Activated gamma-delta T cell treated with anti-CD3 and anti-CD28 coated beads, Interleukin-2, amount 50 U/mL, for 16 hours (primary cell): ENCODE data around the gene ZDHHC9.
A peak's percentile ranks its signal among the peaks of the same experiment; 100 is the strongest.
"Not testable (repeated sequence)": the region's sequence is repeated elsewhere in the genome, so short reads cannot be mapped to it uniquely, and the experiment has no call there.

Experiments
- DNase-seq: peaks from one replicate; pipeline ENCODE4 v3.0.0-alpha.2; 2020; ENCODE audit warnings: low read depth

Gene ZDHHC9

DNA sequence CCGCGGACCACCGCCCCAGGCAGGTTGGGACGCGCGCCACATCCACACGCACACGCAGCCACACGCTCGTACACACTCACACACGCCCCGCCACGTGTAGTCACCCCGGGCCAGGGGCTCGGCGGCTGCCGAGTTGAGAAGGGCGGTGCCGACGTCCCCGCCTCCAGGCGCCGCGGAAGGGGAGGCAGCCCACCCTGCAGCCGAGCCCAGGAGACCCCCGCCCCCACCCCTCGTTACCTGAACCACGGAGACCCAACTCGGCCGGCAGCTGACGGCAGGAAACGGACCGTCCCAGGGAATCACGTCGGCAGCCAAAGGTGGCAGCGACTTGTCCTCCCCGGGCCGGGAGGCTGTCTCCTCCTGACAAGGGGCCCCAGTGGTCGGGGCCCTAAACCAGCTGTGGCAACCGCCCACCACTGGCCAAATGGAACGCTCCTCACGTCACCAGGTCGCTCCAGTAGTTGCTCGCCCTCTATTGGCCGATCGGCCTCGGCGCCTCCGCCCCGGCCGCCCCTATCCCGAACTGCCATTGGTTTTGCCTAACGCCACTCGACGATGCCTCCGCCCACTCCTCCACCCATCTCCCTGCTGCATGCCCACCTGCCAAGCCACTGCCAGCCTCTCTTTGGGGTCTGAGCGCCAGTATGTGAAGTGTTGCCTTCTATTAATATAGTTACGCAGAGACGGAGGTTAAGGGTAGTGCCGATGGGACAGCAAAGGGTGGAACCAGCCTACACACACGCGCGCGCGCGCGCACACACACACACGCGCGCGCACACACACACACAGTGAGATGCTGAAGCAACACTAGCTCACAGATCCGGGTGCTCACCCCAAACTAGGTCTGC, at the start of gene ZDHHC9:
Gene ZDHHC9 (minus strand): TSS at position 428 of the 848 bp plus-strand sequence. CDS start 1,941 bp downstream, outside the sequence.
- DNase-seq, result peak; percentile 76

DNA sequence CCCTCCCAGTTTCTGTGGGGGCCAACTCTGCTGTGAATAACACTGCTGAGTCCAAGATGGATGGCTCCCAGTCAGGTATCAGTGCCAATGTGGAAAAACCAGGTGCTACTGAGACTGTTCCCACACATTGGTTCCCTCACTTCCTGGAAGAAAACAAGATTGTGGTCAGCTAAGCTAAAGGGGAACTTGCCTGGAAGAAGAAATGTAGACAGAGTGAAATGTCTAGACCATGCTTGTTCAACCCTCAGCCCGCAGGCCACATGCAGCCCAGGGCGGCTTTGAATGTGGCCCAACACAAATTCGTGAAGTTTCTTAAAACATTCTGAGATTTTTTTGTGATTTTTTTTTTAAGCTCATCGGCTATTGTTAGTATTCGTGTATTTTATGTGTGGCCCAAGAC, 33.7 kb upstream of the ZDHHC9 start:
- no peak for DNase-seq

DNA sequence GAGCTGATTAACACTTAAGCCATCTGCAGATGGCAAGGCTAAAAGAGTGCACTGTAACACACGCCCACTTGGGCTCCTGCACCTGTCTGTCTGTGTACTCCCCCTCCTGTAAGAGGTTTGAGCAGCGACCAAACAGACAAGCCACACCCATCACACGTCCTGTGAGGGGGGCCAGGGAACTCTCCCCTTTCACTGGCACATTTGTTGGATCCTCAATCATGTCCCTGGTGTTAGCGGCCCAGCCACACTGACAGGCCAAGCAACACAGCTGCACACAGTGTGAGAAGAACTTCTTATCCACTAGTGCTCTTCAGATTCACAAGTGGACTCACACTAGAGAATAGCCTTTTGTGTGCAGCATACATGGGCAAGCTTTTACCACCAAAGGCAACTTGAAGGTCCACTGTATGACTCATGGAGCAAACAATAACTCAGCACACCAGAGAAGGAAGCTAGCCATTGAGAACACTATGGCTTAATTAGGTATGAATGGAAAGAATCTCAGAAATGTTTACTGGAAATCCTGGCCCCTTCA, 33.2 kb upstream of the ZDHHC9 start:
- no peak for DNase-seq

DNA sequence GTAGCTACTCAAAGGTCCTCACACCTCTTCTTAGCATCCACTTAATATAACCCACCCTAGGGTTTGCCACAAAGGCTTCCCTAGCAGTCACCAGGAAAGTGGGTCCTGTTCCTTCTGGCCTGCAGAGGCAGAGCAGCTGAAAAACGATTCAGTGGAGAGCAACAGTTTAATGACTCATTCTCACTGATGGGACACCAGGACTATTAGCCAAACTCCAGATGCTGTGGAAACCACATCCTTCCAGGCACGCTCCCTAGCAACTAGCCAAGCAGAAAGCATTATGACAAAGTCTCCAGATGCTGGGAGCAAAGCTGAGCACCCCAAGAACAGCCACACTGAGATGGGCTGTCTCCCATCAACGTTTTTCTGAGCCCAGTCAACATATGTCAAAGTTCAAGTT, 32.0 kb upstream of the ZDHHC9 start:
- no peak for DNase-seq

DNA sequence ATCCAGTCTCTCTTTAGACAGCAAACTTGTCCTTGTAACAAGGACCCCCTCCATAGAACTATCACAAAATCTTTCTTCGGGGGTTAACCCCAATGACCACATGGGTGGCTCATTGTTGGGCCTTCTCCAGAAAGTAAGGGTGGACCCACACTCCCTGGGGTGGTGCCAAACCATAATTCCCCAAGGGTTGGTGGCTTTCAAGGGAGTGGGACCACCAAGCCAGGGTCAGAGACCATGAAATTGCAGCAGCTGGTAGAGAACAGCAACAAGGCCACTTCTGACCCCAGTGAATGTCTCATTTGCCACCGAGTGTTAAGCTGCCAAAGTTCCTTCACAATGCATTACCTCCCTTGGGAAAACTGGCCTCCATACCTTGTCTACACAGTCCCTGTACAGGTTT, 28.8 kb upstream of the ZDHHC9 start:
- DNase-seq, result no peak

DNA sequence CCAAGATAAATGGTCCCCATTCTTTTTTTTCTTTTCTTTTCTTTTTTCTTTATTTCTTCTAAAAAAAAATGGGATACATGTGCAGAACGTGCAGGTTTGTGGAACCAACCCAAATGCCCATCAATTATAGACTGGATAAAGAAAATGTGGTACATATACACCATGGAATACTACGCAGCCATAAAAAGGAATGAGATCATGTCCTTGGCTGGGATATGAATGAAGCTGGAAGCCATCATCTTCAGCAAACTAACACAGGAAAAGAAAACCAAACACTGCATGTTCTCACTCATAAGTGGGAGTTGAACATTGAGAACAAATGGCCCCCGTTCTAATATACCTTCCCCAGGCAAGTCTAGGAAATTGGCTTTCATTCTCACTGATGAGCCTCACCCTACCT, 22.6 kb upstream of the ZDHHC9 start:
- DNase-seq, result not testable (repeated sequence)

DNA sequence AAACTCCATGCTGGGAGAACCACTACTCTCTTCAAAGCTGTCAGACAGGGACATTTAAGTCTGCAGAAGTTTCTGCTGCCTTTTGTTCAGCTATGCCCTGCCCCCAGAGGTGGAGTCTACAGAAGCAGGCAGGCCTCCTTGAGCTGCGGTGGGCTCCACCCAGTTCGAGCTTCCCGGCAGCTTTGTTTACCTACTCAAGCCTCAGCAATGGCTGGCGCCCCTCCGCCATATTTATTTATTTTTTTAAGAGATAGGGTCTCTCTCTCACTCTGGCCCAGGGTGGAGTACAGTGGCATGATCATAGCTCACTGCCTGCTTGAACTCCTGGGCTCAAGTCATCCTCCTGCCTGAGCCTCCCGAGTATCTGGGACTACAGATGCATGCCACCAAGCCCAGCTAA, 15.4 kb upstream of the ZDHHC9 start:
- DNase-seq, result not testable (repeated sequence)

DNA sequence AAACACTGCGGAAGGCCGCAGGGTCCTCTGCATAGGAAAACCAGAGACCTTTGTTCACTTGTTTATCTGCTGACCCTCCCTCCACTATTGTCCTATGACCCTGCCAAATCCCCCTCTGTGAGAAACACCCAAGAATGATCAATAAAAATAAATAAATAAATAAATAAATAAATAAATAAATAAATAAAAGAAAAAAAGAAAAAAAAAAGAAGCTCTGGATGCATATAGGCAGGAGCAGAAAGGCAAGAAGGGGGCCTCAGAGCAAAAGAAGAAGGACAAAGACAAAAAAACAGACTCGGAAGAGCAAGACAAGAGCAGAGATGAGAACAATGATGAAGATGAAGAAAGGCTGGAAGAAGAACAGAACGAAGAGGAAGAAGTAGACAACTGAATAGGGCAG, 8.1 kb upstream of the ZDHHC9 start:
- not testable (repeated sequence) for DNase-seq

DNA sequence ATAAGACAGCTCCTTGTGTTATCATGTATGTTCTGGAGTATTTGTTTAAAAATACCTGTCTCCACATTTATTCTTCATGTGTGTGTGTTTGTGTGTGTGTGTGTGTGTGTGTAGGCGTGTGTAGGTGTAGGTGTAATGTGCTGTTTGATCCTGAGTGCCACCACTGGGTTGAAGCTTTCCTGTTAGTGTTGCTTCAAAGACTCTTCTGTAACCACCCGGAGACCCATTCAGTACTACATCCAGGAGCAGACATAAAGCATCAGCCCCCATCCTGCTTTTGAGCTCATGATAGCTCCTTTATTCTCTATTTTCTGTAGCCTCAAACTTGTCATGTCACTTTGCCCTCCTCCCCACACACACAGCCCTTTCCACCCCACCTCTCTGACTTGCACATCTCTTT, 3.0 kb upstream of the ZDHHC9 start:
- no peak for DNase-seq

DNA sequence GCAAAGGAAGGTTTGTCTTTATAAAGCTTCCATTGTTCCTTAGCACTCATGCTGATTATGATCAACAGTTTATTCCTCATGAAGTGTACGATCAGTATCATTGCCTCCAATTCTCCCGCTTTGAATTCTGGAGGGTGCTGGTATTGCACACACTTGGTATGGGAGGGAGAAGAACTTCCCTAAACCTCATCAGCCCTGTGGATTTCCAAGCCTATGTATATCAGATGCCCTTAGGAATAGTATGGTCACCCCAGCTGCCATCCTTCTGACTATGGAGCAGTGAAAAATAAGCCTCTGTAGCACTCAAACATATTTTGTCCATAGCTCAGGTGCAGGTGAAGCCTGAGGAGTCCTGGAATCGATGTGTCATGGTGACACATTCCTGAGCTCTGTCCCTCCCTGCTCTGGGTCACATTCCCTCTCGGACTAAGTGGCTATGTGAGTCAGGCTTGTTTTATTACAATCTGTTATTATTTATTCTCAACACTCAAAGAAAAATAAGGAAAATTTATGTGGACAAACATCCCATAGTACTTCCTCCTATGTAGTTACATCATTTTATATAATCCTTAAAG, 2.0 kb upstream of the ZDHHC9 start:
- DNase-seq, result no peak

DNA sequence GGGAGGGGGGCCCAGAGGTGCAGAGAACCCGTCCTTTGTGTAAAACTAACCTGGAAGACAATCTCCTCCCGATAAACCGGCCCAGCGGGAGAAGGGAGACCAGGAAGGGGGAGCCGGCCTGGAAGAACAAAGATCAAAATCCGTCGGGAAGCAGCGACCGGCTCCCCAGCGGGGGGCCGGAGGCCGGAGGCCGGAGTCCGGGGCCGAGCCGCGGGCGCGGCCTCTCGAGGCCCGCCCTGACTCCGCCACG, 552 bp downstream of the ZDHHC9 start:
- no peak for DNase-seq

DNA sequence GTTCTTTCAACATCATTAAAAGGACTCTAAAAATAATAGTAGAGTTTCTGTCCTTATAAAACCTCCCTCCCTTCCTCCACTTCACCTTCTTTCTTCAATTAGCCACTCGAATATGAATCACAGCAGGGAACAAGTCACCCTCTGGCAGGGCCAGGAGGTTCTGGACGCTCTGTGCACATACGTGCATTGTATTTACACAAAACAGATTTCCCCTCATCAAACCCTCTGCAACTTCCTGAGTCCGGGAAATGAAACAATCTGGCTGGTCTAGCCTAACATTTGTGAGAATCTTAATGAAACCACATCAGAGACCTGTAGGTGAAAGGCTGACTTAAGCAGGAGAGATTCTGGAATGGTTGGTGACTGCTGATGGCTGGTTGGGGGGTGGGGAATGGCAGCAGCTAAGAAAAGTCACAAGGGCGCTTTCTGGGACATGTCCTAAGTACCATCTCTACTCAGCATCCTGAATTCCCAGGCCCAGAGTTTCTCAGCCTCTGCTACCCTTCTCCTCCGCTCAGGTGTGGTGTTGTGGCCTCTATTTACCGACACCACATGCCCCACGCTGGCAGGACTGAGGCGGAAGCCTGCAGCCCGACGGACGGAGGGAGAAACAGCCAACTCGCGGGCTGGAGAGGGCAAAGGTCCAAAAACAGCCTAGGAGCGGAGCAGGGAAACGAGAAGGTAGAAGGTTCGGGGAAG, 1.0 kb downstream of the ZDHHC9 start:
- DNase-seq, result no peak

DNA sequence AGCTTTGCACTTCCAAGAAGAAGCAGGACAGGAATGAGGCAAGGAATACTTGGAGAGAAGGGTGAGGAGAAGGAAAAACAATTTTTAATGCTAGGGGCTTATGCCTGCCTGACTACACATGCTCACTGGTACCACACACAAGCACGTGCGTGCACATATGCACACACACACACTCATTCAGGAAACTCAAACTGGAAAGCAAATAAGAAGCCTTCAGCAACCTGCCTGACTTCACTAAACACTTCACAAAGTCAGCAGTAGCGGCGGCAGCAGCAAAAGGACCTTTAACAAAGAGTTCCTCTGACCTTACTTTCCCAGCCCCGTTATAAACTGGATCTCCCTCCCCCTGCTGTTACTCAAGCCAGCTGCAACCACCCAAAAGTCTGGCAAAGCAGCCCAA, 3.3 kb downstream of the ZDHHC9 start:
- no peak for DNase-seq

DNA sequence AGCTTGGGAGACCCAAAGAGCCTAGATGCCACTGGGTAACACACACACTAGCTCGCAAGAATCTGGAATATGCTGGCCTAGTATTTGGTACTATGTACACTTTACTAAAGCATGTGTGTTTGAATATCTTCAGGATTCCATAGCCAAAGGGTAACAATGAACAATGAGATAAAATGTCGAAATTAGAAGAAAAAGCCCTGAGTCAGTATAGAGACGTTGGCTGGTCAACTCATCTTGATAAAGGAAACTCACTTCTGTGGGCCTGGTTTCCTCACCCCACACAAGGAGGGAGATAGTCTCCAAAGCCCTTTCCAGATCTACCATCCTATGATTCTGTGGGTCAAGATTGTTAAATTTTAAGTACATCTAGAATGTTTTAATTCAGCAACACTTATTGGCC, 6.9 kb downstream of the ZDHHC9 start:
- no peak for DNase-seq

DNA sequence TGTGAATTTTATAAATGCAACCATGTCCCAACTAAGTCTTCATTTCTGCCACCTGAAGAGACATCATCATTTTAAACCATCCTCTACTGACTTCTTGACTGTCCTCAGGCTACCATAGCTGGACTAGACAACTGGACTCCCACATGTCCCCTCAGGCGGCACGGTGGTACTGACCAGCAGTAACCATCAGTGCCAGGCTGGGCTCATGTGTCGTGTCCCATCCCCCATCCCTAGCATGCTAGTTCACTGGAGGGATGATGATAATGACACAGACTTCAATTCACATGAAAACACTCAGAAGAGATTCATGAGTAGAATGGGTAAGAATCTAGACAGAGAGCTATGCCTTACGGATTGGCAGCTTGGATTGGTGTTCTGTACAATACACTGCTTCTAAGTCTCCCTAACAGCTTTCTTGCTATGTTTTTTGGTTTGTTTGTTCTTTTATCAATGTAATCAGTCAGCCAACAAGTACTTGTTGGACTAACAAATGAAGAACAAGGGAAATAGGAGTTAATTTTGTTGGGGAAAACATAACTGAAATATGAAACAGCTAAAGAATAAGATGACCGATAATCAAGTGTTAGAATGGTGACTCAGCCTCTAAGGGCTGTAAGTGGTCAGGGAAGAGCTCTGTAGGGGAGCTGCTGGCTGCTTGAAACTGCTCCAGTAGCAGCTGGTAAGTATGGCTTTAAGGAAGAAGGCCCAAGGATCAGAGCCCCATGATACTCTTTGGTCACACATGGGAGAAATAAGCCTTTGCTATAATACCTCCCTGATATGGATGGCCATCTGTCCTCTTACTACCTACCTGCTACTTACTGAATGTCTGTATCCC, 10.3 kb downstream of the ZDHHC9 start:
- no peak for DNase-seq

DNA sequence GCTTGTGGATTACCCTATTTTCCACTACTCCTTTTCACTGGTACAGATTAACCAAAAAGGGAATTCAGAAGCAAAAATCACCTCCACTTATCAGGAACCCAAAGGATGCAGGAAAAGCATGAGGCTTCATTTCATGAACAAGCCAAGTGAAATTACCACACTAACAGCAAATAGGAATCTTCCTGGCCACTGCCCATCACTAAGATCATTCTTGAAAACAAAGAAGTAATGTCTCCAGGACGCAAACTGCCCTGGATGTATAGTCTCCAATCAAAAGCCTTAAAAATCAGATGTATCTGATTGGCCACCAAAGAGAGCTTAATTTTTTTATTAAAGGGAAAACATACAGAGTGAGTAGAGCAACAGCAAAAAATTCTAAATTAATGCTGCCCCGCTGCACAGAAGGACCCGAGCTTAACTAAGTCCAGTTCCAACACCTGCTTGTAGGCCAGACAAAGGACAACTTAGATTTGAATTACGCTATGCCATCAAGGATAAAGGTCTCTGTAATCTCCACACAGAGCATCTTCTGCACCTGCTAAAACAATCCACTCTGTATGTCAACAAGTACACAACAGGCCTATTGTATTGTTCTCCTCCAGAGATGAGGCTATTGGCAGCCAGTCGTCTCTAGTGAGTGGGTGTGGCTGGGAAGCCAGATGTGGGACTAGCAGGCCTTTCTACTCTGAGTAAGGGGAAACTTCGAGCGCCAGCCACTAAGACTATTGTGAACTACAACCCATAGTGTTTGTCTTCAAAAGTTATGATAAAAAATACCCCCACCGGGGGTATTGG, 12.4 kb downstream of the ZDHHC9 start:
- DNase-seq, result no peak

DNA sequence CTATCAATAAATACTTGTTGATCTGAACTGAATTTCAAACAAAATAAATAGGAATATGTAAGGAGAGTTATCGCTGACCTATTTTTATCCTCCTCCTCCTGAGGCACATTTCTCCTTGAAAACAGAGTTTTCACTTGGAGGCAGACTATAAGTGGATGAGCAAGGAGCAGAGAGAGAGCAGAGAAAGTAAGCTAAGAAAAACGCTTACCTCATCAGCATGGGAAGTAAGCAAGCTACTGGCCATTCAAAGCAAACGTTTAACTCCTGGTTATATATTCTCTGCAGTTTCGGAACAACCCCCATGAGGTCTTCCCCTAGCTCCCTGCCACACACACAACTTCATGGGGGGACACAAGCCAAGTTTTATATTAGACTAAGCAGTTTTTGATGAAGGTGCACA, 13.2 kb downstream of the ZDHHC9 start:
- DNase-seq, result no peak

DNA sequence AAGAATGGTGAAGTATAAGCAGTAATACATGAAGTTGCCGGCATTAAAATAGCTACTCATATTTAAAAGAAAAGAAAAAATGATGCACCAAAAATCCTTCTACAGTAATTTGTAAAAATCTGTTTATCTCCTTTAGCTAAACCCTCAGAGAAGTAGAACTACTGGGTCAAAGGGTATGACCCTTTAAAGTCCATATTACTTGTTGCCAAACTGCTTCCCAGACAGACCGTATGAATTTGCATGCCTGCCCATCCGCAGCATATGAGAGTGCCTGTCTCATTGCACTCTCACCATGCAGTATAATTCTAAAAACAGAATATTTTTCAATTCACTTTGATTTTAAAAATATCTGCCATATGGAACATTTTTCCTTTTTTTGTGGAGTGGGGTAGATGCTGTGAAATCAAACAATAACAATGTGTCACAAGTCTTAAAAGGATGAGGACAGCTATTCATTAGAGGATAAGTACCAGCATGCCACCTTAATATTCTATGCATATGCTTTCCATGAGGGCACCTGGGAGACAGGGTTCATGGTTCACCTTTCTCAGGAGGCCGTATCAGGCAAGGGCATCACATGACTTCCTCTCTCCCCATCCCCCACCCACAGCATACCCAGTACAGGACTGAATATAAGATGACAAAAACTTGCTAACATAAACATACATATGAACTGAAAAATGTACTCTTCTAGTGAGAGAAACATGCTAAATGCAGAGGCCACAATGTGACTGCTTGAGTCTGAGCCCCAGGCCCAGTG, 17.8 kb downstream of the ZDHHC9 start:
- no peak for DNase-seq

DNA sequence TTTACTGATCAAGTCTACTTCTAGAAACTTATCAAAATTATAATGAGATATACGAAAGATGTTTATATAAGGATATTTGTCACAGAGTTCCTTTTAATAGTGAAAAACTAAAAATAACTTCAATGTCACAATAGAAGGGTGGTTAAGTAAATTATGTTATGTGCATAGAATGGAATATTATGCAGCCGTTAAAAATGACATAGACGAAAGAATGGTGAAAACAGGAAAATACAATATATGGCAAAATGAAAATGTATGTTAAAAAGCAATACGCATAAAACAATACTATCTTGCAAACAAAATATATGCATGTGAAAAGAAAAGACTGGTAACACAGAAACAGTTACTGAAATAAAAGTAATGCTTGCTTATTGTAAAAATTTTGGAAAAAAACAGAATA, 19.1 kb downstream of the ZDHHC9 start:
- DNase-seq, result no peak

DNA sequence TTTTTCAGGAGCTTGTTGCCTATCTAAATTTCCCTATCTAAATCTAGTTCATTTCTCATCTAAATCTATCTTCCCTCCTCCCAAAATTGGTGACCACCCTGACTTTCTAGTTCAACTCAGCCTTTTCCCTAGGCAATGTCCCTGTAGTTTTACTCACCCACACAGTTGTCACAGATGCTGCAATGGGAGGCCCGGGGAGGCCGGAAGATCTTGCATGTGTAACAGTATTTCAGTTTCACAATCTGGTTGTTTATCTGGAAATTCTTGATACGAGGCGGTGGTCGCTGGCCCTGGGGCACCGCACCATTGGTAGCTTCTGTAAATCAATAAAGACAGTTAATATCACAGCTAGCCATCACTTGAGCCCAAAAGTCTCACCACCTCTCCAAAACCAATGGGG, 20.2 kb downstream of the ZDHHC9 start:
- DNase-seq, result no peak

DNA sequence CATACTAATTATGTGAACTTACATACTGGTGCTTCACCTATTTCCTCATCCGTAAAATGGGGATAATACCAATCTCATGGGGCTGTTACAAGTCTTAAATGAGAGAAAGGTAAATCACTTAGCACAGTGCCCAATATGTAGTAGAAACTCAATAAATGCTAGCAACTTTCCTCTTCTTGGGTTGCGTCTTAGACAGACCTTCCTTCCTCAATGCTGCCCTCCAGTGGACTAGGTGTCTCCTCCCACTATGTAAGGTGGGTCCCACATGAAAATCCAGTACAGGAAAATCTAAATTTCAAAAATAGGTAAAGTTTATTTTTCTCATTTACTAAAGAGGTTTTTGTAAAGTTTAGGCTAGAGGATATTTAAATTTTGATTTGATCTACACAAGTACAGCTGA, 20.6 kb downstream of the ZDHHC9 start:
- DNase-seq, result peak; percentile 26
